ENCODE results near the gene EVC. TPM values are rescaled to one million over a fixed set of nuclear protein-coding genes. Genes with fewer than 3 reads are reported as not detected.

EVC gene
- total RNA-seq, 2 donors from 2014 or later: 25.5 to 29.0 TPM

DNA sequence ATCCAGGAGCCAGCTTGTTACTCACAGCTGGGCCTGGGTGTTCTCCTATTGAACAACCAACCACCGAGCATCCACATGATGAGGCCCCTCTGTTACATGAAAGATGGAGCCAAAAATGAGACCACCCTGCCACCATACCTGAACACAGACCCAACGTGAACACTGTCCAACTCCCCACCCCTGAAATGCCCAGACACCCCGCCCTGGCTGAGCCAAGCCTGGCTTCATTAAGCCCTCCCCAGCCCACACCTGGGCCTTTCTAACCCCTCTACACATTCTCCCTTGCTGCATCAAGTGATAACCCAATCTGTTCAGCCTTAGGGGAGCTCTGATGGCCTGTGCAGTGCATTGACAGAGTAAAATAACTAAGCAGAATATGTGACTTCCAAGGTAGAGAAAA lies 80.7 kb downstream of the EVC start:
- Mint-ChIP-seq H3K27ac (no peak overlapping the region), H3K27me3 (ENCODE audit: insufficient read depth) (peaks cover 9% of the 10 kb centered on the region), H3K9me3 (peaks cover 23% of the 10 kb centered on the region), H3K4me1 (peaks cover 1% of the 10 kb centered on the region), H3K36me3 (ENCODE audit: low read depth) (peaks cover 56% of the 10 kb centered on the region), H3K4me3 (no peak overlapping the region)
- H3K27me3 ChIP-seq (ENCODE audit: control insufficient read depth, insufficient read depth, low read length, poor library complexity, severe bottlenecking): no peaks in the 10 kb centered on the region
- H3K27ac ChIP-seq (ENCODE audit: low read depth, low read length): no peak overlapping the region
- no peaks in the 10 kb centered on the region for H3K4me1 ChIP-seq (ENCODE audit: control insufficient read depth, insufficient read depth, low read length)
- H3K36me3 ChIP-seq (ENCODE audit: control insufficient read depth, insufficient read depth, low read length): peaks cover 23% of the 10 kb centered on the region
- no peak overlapping the region for H3K4me3 ChIP-seq (ENCODE audit: low read length)
- 89% methylated on average over 3 of the region's 3 CpGs; no CpG with 5 or more reads in 1 of the 2 experiments for WGBS, 2 experiments (ENCODE audit: insufficient coverage in 1 of 2, insufficient read length in 1 of 2)
- TF ChIP-seq, protein P1, sequence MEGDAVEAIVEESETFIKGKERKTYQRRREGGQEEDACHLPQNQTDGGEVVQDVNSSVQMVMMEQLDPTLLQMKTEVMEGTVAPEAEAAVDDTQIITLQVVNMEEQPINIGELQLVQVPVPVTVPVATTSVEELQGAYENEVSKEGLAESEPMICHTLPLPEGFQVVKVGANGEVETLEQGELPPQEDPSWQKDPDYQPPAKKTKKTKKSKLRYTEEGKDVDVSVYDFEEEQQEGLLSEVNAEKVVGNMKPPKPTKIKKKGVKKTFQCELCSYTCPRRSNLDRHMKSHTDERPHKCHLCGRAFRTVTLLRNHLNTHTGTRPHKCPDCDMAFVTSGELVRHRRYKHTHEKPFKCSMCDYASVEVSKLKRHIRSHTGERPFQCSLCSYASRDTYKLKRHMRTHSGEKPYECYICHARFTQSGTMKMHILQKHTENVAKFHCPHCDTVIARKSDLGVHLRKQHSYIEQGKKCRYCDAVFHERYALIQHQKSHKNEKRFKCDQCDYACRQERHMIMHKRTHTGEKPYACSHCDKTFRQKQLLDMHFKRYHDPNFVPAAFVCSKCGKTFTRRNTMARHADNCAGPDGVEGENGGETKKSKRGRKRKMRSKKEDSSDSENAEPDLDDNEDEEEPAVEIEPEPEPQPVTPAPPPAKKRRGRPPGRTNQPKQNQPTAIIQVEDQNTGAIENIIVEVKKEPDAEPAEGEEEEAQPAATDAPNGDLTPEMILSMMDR (conservative IDR thresholded peaks at IDR 0.05): no peak
- H3K9me3 ChIP-seq (ENCODE audit: control insufficient read depth, low read length): peaks cover 19% of the 10 kb centered on the region
- no peak overlapping the region for H3K9ac ChIP-seq (ENCODE audit: extremely low read depth, low read length, poor library complexity, severe bottlenecking)
- DNase-seq: peak; percentile 29

DNA sequence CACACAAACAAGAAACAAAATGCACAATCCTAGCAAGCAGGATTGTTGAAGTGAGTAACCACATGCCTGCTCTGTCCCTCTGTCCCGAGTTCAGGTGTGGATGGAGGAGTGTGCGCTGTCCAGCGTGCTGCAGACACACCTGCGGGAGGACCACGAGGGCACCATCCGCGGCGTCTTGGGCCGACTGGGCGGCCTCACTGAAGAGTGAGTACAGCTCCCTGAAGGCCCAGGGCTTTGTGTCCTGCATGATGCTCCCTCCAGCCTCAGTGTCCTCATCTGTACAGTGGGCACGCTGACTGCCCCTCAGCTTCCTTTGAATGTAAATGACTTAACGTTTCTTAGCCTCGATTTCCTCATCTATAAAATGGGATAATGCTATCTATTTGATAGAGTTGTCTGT lies 82.5 kb downstream of the EVC start:
- peaks cover 8% of the 10 kb centered on the region for H3K36me3 ChIP-seq (ENCODE audit: control insufficient read depth, insufficient read depth, low read length)
- Mint-ChIP-seq H3K4me1 (no peaks in the 10 kb centered on the region), H3K27me3 (ENCODE audit: insufficient read depth) (peaks cover 3% of the 10 kb centered on the region), H3K9me3 (peaks cover 6% of the 10 kb centered on the region), H3K36me3 (ENCODE audit: low read depth) (peaks cover 42% of the 10 kb centered on the region), H3K27ac (no peak overlapping the region), H3K4me3 (no peak overlapping the region)
- DNase-seq: peak; percentile 42
- no peak overlapping the region for H3K9ac ChIP-seq (ENCODE audit: extremely low read depth, low read length, poor library complexity, severe bottlenecking)
- peaks cover 6% of the 10 kb centered on the region for H3K9me3 ChIP-seq (ENCODE audit: control insufficient read depth, low read length)
- TF ChIP-seq, protein P1 (conservative IDR thresholded peaks at IDR 0.05): no peak
- no peaks in the 10 kb centered on the region for H3K4me1 ChIP-seq (ENCODE audit: control insufficient read depth, insufficient read depth, low read length)
- H3K4me3 ChIP-seq (ENCODE audit: low read length): no peak overlapping the region
- no peak overlapping the region for H3K27ac ChIP-seq (ENCODE audit: low read depth, low read length)
- H3K27me3 ChIP-seq (ENCODE audit: control insufficient read depth, insufficient read depth, low read length, poor library complexity, severe bottlenecking): no peaks in the 10 kb centered on the region
- WGBS, 2 experiments (ENCODE audit: insufficient coverage in 1 of 2, insufficient read length in 1 of 2): 88 to 89% methylated on average over 10 to 13 of the region's 13 CpGs

DNA sequence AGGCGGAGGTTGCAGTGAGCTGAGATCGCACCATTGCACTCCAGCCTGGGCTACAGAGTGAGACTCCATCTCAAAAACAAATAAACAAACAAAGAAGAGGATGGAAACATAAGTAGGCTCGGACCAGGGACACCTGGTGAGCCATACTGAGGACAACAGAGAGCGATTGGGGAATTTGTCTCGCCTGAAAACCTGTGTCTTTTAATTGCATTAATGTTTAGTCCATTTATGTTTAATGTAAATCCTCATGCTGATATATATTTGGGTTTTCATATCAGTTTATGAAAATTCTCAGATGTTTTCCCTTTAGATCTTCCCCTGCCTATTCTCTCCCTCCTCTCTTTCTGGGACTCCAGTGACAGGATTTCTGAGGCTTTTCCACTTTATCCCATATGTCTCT lies 84.6 kb downstream of the EVC start:
- Mint-ChIP-seq H3K4me1 (no peaks in the 10 kb centered on the region), H3K27me3 (ENCODE audit: insufficient read depth) (no peaks in the 10 kb centered on the region), H3K36me3 (ENCODE audit: low read depth) (peaks cover 37% of the 10 kb centered on the region), H3K9me3 (peaks cover 6% of the 10 kb centered on the region), H3K27ac (no peak overlapping the region), H3K4me3 (no peak overlapping the region)
- Histone ChIP-seq H3K36me3 (ENCODE audit: control insufficient read depth, insufficient read depth, low read length) (peaks cover 4% of the 10 kb centered on the region), H3K4me1 (ENCODE audit: control insufficient read depth, insufficient read depth, low read length) (no peaks in the 10 kb centered on the region), H3K9me3 (ENCODE audit: control insufficient read depth, low read length) (peaks cover 6% of the 10 kb centered on the region), H3K9ac (ENCODE audit: extremely low read depth, low read length, poor library complexity, severe bottlenecking) (no peak overlapping the region), H3K27ac (ENCODE audit: low read depth, low read length) (no peak overlapping the region), H3K4me3 (ENCODE audit: low read length) (no peak overlapping the region), H3K27me3 (ENCODE audit: control insufficient read depth, insufficient read depth, low read length, poor library complexity, severe bottlenecking) (no peaks in the 10 kb centered on the region)
- WGBS, 2 experiments (ENCODE audit: insufficient coverage in 1 of 2, insufficient read length in 1 of 2): 95 to 100% methylated on average over 3 to 5 of the region's 5 CpGs
- no peak for DNase-seq
- TF ChIP-seq, protein P1 (conservative IDR thresholded peaks at IDR 0.05): no peak
